Epithelial cell of proximal tubule (primary cell): ENCODE data around the gene RARG. TPM values are rescaled to one million over a fixed set of nuclear protein-coding genes. Genes with fewer than 3 reads are reported as not detected.

Source experiments
- DNase-seq: peaks from one replicate; pipeline ENCODE4 v3.0.0-alpha.2; 2011; ENCODE audit warnings: low read depth
- H3K4me3 ChIP-seq: 2 replicates; pipeline ENCODE4 v1.5.1; 2011; ENCODE audit warnings: low read depth, mild to moderate bottlenecking, low read length
- CTCF ChIP-seq: conservative IDR thresholded peaks from 2 replicates; pipeline ENCODE4 v1.5.1; 2012; ENCODE audit warnings: low read depth, mild to moderate bottlenecking, low read length
- total RNA-seq: library from RNA; depleted of rRNA; stranded (reverse); fragments of >200 nt; gene quantifications from 2 replicates; pipeline ENCODE4 v1.2.3, GENCODE V29; 2015

The RARG gene
- total RNA-seq, 1 donor from 2014 or later = 4.2 TPM

GRCh38 chr12:53255996-53256395 is 24.0 kb upstream of the RARG start:
- no peak for DNase-seq
- H3K4me3 ChIP-seq = no peak overlapping the region
- TF ChIP-seq CTCF = no peak

GRCh38 chr12:53254816-53255545 is 23.0 kb upstream of the RARG start:
- no peak for DNase-seq
- no peak for TF ChIP-seq CTCF
- H3K4me3 ChIP-seq = no peak overlapping the region

- peak overlapping the region; percentile 88 for H3K4me3 ChIP-seq
- DNase-seq = no peak
- no peak for TF ChIP-seq CTCF
Measured at GRCh38 chr12:53253298-53253697, 21.3 kb upstream of the RARG start.

- peak overlapping the region; percentile 88 for H3K4me3 ChIP-seq
- peak; percentile 45 for TF ChIP-seq CTCF
- no peak for DNase-seq
Measured at GRCh38 chr12:53252349-53252916, 20.4 kb upstream of the RARG start.

GRCh38 chr12:53251477-53252348 is 19.7 kb upstream of the RARG start:
- DNase-seq = peak; percentile 22
- peak; percentile 58 for TF ChIP-seq CTCF
- H3K4me3 ChIP-seq = peak overlapping the region; percentile 88

GRCh38 chr12:53245286-53245685 is 13.3 kb upstream of the RARG start:
- no peak for TF ChIP-seq CTCF
- no peak for DNase-seq
- no peak overlapping the region for H3K4me3 ChIP-seq
